Suprapubic skin (tissue), 4 donors: ENCODE results near the gene FBLN1. TPM values are rescaled to one million over a fixed set of nuclear protein-coding genes. Genes with fewer than 3 reads are reported as not detected.

ENCODE experiments used
- DNase-seq, 2 donors: peaks; one replicate each; pipeline ENCODE4 v3.0.0-alpha.2; 2019; ENCODE audit warnings: low spot score in 2 of 2
- H3K27ac ChIP-seq: fragments of 200-600 bp; sonication (generic); one replicate; pipeline ENCODE4 v1.5.1; 2019
- H3K27me3 ChIP-seq: fragments of 200-600 bp; sonication (generic); one replicate; pipeline ENCODE4 v1.5.1; 2019
- H3K36me3 ChIP-seq: fragments of 200-600 bp; sonication (generic); one replicate; pipeline ENCODE4 v1.5.1; 2019
- H3K4me1 ChIP-seq: fragments of 200-600 bp; sonication (generic); one replicate; pipeline ENCODE4 v1.5.1; 2019
- H3K4me3 ChIP-seq: fragments of 200-600 bp; sonication (generic); one replicate; pipeline ENCODE4 v1.5.1; 2019; ENCODE audit warnings: mild to moderate bottlenecking
- H3K9me3 ChIP-seq: fragments of 200-600 bp; sonication (generic); one replicate; pipeline ENCODE4 v1.5.1; 2019
- CTCF ChIP-seq, 2 donors: fragments of 200-600 bp in 1 of 2; fragments of 450-650 bp in 1 of 2; sonication (generic) in 1 of 2; IDR thresholded peaks; one replicate each; pipeline ENCODE4 v1.5.1; 2016 to 2019; ENCODE audit warnings: antibody characterized with exemption in 2 of 2, mild to moderate bottlenecking in 1 of 2, moderate library complexity in 1 of 2
- EP300 ChIP-seq: sonication (generic); formaldehyde crosslinking; IDR thresholded peaks from one replicate; pipeline ENCODE4 v1.6.1; 2017; ENCODE audit warnings: antibody characterized with exemption
- POLR2A ChIP-seq, 2 donors: fragments of 450-650 bp; IDR thresholded peaks; one replicate each; pipeline ENCODE4 v1.6.1; 2017; ENCODE audit warnings: antibody characterized with exemption in 2 of 2, mild to moderate bottlenecking in 2 of 2, moderate library complexity in 2 of 2
- POLR2AphosphoS5 ChIP-seq, 3 donors: sonication (generic); formaldehyde crosslinking; IDR thresholded peaks; one replicate each; pipeline ENCODE4 v1.6.1; 2017; ENCODE audit warnings: antibody characterized with exemption in 3 of 3
- whole genome bisulfite sequencing: methylation state at CpG from one replicate; pipeline ENCODE4 v1.1.5; 2018; 5-methylcytosine and 5-hydroxymethylcytosine counted together
- total RNA-seq, 4 donors: library from RNA; depleted of rRNA; stranded (reverse); fragments of >200 nt; gene quantifications; one replicate each; pipeline ENCODE4 v1.1.0, GENCODE V29; 2016

FBLN1 gene
- total RNA-seq, 4 donors from 2014 or later: 111 to 174 (median 139) TPM

DNA sequence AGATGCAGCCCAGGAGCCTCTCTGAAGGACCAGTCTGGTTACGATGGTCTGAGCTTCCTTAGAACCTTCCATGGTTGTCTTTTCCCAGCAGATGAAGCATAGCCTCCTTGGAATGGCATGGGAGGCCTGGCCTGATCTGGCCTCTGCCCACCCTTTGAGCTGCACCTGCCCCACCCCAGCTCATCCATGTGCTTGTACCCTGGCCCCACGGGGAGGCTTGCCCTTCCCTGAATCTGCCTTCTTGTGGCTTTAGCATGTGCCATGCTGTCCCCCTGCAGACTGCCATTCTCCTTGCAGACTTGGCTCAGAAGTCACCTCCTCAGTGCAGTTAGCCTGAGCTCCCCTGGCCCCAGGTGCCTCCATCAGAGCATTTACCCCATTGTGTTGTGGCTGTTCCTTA is 62.5 kb downstream of the FBLN1 start:
- Histone ChIP-seq H3K27ac (no peak overlapping the region), H3K9me3 (no peaks in the 10 kb centered on the region), H3K27me3 (no peaks in the 10 kb centered on the region), H3K4me3 (no peak overlapping the region), H3K36me3 (peaks cover 21% of the 10 kb centered on the region), H3K4me1 (no peaks in the 10 kb centered on the region)
- TF ChIP-seq POLR2AphosphoS5 (IDR thresholded peaks at IDR 0.05): no peak
- TF ChIP-seq EP300: no peak
- no peak for TF ChIP-seq POLR2A (IDR thresholded peaks at IDR 0.05)
- TF ChIP-seq CTCF (IDR thresholded peaks at IDR 0.05): no peak
- 88% methylated on average over 2 of the region's 2 CpGs for WGBS
- no peak for DNase-seq

DNA sequence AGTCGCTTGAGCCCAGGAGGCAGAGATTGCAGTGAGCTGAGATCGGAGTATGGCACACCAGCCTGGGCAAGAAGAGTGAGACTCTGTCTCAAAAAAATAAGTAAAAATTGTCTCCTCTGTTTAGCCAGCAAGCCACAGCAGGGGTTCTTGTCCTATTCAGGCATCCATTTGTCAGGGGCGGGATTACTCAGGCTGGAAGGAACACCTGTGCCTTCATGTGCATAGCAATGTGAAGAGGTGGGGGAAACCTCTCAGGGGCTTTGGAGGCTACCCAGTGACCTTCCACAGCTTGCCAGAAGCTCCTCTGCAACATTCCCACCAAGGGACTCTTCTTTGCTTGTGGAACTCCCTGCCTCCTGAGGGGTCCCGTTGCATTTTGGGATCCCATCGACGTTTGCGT is 63.3 kb downstream of the FBLN1 start:
- TF ChIP-seq POLR2AphosphoS5 (IDR thresholded peaks at IDR 0.05): no peak
- DNase-seq: no peak
- no peaks in the 10 kb centered on the region for H3K27me3 ChIP-seq
- peaks cover 19% of the 10 kb centered on the region for H3K36me3 ChIP-seq
- H3K4me3 ChIP-seq: no peak overlapping the region
- H3K4me1 ChIP-seq: no peaks in the 10 kb centered on the region
- 99% methylated on average over 6 of the region's 7 CpGs for WGBS
- H3K27ac ChIP-seq: no peak overlapping the region
- no peaks in the 10 kb centered on the region for H3K9me3 ChIP-seq

DNA sequence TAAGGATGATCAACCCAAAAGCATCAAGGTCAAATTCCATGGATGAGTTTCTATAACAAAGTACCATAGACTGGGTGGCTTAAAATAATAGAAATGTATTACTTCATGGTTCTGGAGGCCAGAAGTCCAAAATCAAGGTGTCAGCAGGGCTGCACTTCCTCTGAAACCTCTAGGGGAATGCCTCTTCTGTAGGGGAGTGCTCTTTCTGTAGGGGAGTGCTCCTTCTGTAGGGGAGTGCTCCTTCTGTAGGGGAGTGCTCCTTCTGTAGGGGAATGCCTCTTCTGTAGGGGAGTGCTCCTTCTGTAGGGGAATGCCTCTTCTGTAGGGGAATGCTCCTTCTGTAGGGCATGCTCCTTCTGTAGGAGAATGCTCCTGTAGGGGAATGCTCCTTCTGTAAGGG is 65.5 kb downstream of the FBLN1 start:
- Histone ChIP-seq H3K27ac (no peak overlapping the region), H3K9me3 (no peaks in the 10 kb centered on the region), H3K27me3 (no peaks in the 10 kb centered on the region), H3K4me3 (no peak overlapping the region), H3K36me3 (peaks cover 10% of the 10 kb centered on the region), H3K4me1 (peaks cover 9% of the 10 kb centered on the region)
- no peak for DNase-seq
- no peak for TF ChIP-seq EP300
- no peak for TF ChIP-seq POLR2A (IDR thresholded peaks at IDR 0.05)
- TF ChIP-seq CTCF (IDR thresholded peaks at IDR 0.05): no peak
- no peak for TF ChIP-seq POLR2AphosphoS5 (IDR thresholded peaks at IDR 0.05)

DNA sequence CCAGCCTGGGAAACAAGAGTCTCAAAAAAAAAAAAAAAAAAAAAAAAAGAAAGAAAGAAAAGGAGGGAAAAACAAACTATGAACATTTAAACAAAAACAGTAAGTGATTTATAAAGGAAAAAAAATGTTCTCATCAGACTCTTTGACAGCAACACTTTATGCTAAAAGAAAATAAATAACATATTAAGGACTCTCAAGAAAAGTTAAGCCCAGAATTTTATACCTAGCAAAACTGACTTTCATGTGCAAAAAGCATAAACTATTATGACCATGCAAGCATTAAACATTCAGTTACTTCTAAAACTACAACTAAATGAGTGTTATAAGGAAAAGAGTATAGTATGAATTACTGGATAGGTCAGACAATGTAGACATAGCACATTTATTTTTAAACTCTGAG is 68.4 kb downstream of the FBLN1 start:
- peaks cover 19% of the 10 kb centered on the region for H3K4me1 ChIP-seq
- no peaks in the 10 kb centered on the region for H3K27me3 ChIP-seq
- no peak for TF ChIP-seq POLR2AphosphoS5 (IDR thresholded peaks at IDR 0.05)
- no peak for TF ChIP-seq POLR2A (IDR thresholded peaks at IDR 0.05)
- no peak for TF ChIP-seq EP300
- no peak for TF ChIP-seq CTCF (IDR thresholded peaks at IDR 0.05)
- H3K9me3 ChIP-seq: no peaks in the 10 kb centered on the region
- no peak overlapping the region for H3K27ac ChIP-seq
- DNase-seq: no peak
- no peak overlapping the region for H3K4me3 ChIP-seq
- H3K36me3 ChIP-seq: no peaks in the 10 kb centered on the region

GRCh38 chr22:45572444-45572843 is 69.8 kb downstream of the FBLN1 start:
- no peak for DNase-seq
- H3K4me3 ChIP-seq: no peak overlapping the region
- H3K4me1 ChIP-seq: peaks cover 19% of the 10 kb centered on the region
- no peaks in the 10 kb centered on the region for H3K27me3 ChIP-seq
- H3K27ac ChIP-seq: peak overlapping the region; percentile 75
- peaks cover 5% of the 10 kb centered on the region for H3K36me3 ChIP-seq
- TF ChIP-seq POLR2AphosphoS5 (IDR thresholded peaks at IDR 0.05) (peak in 2 of 3 donors; percentile 22 to 63), CTCF (IDR thresholded peaks at IDR 0.05) (no peak)
- WGBS: 49% methylated on average over 3 of the region's 3 CpGs
- H3K9me3 ChIP-seq: no peaks in the 10 kb centered on the region

DNA sequence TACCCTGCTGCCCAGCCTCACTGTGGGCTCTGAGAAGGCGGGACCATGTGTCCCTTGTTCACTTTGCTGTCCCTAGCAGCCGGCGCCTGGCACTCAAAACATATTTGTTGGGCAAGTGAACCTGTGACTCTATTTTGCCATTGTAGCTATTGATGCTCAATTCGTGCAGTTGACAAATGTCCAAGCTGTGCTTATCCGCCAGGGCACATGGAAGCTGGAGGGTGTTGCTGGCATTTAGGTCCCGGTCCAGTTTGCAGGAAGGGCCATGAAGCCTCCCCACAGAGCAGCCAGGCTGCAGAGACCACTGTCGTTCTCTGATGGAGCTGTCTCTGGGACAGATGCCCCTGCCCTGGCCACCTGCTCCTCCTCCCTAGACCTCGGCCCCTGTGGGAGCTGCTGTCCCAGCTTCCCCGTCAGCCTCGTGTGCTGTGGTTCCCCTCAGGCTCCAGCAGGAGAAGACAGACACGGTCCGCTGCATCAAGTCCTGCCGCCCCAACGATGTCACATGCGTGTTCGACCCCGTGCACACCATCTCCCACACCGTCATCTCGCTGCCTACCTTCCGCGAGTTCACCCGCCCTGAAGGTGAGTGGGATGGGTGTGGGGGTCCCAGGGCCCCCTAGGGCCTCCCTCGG is 71.5 kb downstream of the FBLN1 start:
- H3K36me3 ChIP-seq: peaks cover 10% of the 10 kb centered on the region
- no peak for DNase-seq
- 79% methylated on average over 19 of the region's 23 CpGs for WGBS
- H3K4me3 ChIP-seq: no peak overlapping the region
- H3K27me3 ChIP-seq: peaks cover 6% of the 10 kb centered on the region
- no peak for TF ChIP-seq EP300
- no peak for TF ChIP-seq POLR2A (IDR thresholded peaks at IDR 0.05)
- TF ChIP-seq POLR2AphosphoS5 (IDR thresholded peaks at IDR 0.05): no peak
- TF ChIP-seq CTCF (IDR thresholded peaks at IDR 0.05): no peak
- H3K9me3 ChIP-seq: no peaks in the 10 kb centered on the region
- no peak overlapping the region for H3K27ac ChIP-seq
- H3K4me1 ChIP-seq: peaks cover 22% of the 10 kb centered on the region
